ENCODE measurements around the gene NPHP4.

The NPHP4 gene

DNA sequence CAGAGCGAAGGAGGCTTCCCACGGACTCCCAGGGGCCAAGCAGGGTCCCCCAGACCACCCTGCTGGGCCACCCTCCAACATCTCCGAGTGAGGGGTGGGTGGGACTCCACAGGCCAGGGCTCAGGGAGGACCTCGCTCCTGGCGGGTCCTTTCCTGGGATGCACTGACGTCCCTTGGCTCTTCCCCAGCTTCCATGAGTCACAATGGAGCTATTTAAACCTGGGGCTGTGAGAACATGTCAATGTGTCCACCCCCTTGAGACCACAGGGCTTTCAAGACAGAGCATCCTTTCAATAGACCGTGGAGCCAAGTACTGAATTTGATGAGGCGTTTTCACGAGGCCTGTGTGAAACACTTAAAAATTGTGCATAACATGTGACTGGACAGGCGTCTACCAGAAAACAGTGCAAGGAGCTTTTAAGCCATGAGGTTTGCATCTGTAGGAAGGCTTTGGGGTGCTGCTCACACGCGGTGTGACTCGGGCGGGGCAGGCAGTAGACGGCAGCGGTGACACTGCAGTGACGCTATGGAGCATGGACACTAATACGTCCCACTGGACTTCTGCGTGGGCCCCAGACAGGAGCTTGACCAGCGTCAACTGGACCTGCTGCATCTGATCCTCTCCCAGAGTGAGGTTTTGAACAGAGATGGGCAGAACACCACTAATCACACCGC lies 24.1 kb upstream of the NPHP4 start:
- DNase-seq (ENCODE audit: low spot score): peak; percentile 95
- H3K27ac ChIP-seq: peak overlapping the region; percentile 77
- CTCF ChIA-PET: interaction anchor here (0.6 to 0.7 kb wide), 2 partner anchors 338 to 397 kb away, joined by 4 to 5 read pairs; no protein-coding TSS in a partner anchor
- TF ChIP-seq, protein P1, sequence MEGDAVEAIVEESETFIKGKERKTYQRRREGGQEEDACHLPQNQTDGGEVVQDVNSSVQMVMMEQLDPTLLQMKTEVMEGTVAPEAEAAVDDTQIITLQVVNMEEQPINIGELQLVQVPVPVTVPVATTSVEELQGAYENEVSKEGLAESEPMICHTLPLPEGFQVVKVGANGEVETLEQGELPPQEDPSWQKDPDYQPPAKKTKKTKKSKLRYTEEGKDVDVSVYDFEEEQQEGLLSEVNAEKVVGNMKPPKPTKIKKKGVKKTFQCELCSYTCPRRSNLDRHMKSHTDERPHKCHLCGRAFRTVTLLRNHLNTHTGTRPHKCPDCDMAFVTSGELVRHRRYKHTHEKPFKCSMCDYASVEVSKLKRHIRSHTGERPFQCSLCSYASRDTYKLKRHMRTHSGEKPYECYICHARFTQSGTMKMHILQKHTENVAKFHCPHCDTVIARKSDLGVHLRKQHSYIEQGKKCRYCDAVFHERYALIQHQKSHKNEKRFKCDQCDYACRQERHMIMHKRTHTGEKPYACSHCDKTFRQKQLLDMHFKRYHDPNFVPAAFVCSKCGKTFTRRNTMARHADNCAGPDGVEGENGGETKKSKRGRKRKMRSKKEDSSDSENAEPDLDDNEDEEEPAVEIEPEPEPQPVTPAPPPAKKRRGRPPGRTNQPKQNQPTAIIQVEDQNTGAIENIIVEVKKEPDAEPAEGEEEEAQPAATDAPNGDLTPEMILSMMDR (conservative IDR thresholded peaks at IDR 0.05; ENCODE audit: low read depth): no peak
- POLR2A ChIA-PET (ENCODE audit: low non-redundant PET): interaction anchor here (0.6 kb wide), 1 partner anchor 13 kb away, joined by 3 read pairs; no protein-coding TSS in a partner anchor

- POLR2A ChIA-PET (ENCODE audit: low non-redundant PET): no interaction called here
- CTCF ChIA-PET: no interaction called here
- no peak for DNase-seq (ENCODE audit: low spot score)
- TF ChIP-seq, protein P1 (conservative IDR thresholded peaks at IDR 0.05; ENCODE audit: low read depth): no peak
- H3K27ac ChIP-seq: peak overlapping the region; percentile 77
Measured at GRCh38 chr1:6014130-6014999, 22.1 kb upstream of the NPHP4 start.

DNA sequence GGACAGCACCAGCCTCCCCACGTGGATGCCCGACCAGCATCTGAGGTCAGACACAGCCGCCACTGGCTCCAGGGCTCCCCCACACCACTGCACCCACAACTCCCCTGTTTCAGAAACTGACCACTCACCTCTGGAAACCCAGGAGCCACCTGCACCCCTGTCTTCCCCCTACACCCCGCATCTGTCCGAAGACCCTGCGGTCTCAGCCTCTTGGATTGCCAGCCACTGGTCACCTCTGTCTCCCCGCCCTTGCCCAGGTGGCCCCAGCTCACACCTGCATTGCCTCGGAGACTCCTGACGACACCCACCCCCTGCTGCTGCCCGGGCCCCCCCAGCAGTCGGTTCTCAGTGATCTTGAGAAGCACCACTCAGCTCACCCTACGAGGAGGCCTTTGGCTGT lies 21.3 kb upstream of the NPHP4 start:
- ChIA-PET CTCF (no interaction called here), POLR2A (ENCODE audit: low non-redundant PET) (no interaction called here)
- TF ChIP-seq, protein P1 (conservative IDR thresholded peaks at IDR 0.05; ENCODE audit: low read depth): no peak
- H3K27ac ChIP-seq: peak overlapping the region; percentile 22
- no peak for DNase-seq (ENCODE audit: low spot score)

- DNase-seq (ENCODE audit: low spot score): no peak
- H3K27ac ChIP-seq: peak overlapping the region; percentile 22
- CTCF ChIA-PET: no interaction called here
- TF ChIP-seq, protein P1 (conservative IDR thresholded peaks at IDR 0.05; ENCODE audit: low read depth): no peak
- POLR2A ChIA-PET (ENCODE audit: low non-redundant PET): no interaction called here
Measured at GRCh38 chr1:6012529-6013318, 20.5 kb upstream of the NPHP4 start.

- no peak for DNase-seq (ENCODE audit: low spot score)
- no peak overlapping the region for H3K27ac ChIP-seq
- ChIA-PET POLR2A (ENCODE audit: low non-redundant PET) (no interaction called here), CTCF (no interaction called here)
- TF ChIP-seq, protein P1 (conservative IDR thresholded peaks at IDR 0.05; ENCODE audit: low read depth): no peak
Measured at GRCh38 chr1:6011946-6012258, 19.7 kb upstream of the NPHP4 start.

Data from RWPE1 (cell line).